Neutrophil (primary cell): ENCODE measurements around the gene MT2A.

Experiments
- H3K27ac ChIP-seq: fragments of 200-600 bp; sonication (generic); 2 replicates; pipeline ENCODE4 v1.5.1; 2016; ENCODE audit warnings: mild to moderate bottlenecking, moderate library complexity
- H3K27me3 ChIP-seq: fragments of 200-600 bp; sonication (generic); 2 replicates; pipeline ENCODE4 v1.6.0; 2016; ENCODE audit warnings: mild to moderate bottlenecking
- H3K36me3 ChIP-seq: fragments of 200-600 bp; sonication (generic); 2 replicates; pipeline ENCODE4 v1.5.1; 2017
- H3K4me1 ChIP-seq, 2 experiments: fragments of 200-600 bp in 1 of 2; sonication (generic) in 1 of 2; 1 replicate in 1 of 2; 2 replicates in 1 of 2; pipeline versions ENCODE4 v1.5.1 to v1.6.1; 2013 to 2016; ENCODE audit warnings: low read depth in 1 of 2, low read length in 1 of 2, mild to moderate bottlenecking in 1 of 2, moderate library complexity in 1 of 2; ENCODE audit not compliant: control insufficient read depth in 1 of 2, insufficient read depth in 1 of 2
- H3K4me3 ChIP-seq, 2 experiments: fragments of 200-600 bp in 1 of 2; sonication (generic) in 1 of 2; 1 replicate in 1 of 2; 2 replicates in 1 of 2; pipeline ENCODE4 v1.5.1; 2013 to 2016; ENCODE audit warnings: low read depth in 1 of 2, low read length in 1 of 2, mild to moderate bottlenecking in 1 of 2, moderate library complexity in 1 of 2
- H3K9me3 ChIP-seq: fragments of 200-600 bp; sonication (generic); 2 replicates; pipeline ENCODE4 v1.5.1; 2016
- CTCF ChIP-seq: fragments of 200-600 bp; sonication (generic); IDR thresholded peaks from 2 replicates; pipeline ENCODE4 v1.5.1; 2016; ENCODE audit warnings: antibody characterized with exemption

Gene MT2A

DNA sequence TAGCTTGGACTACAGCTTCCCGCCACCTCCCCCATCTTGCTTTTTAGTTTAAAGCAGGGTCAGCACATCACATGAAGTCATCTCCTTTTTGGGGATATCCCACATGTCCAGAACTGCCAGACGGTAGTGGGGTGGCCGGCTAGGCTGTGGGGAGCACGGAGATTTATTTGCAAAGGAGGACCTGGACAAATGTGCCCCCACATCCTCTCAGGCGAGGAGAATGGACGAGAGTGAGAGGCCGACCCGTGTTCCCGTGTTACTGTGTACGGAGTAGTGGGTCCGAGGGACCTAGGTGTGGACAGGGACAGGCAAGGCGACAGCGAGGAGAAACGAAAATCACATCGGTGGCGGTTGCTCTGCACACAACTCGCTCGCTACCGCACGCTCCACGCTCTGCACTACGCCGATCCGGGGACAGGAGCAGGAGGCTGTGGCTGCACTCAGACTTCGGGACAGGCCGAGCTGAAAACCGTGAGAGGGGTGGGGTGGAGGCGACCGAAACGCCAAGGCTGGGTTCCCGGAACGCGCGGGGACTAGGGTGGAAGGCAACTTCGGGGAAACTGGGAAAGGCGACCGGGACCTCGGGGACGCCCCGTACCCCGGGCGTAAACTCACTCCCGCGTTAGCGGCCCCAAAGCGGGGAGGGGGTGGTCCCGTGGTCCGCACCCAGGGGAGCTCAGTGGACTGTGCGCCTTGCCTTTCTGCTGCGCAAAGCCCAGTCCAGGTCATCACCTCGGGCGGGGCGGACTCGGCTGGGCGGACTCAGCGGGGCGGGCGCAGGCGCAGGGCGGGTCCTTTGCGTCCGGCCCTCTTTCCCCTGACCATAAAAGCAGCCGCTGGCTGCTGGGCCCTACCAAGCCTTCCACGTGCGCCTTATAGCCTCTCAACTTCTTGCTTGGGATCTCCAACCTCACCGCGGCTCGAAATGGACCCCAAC lies 29.7 kb downstream of the MT2A start, which contains the start of gene MT1A:
Gene MT1A, plus strand, starts transcription at position 853 of the 937 bp plus-strand sequence. Its CDS starts 73 bp downstream, at position 926.
- no peak within 1 kb of the TSS for H3K4me3 ChIP-seq
- peaks cover 100% of the 10 kb centered on the region for H3K27me3 ChIP-seq
- TF ChIP-seq CTCF, result no peak
- H3K27ac ChIP-seq, result no peak within 1 kb of the TSS
- H3K36me3 ChIP-seq, result no peaks in the 10 kb centered on the region
- H3K9me3 ChIP-seq, result no peaks in the 10 kb centered on the region
- H3K4me1 ChIP-seq, result peaks cover 0 to 3% of the 10 kb centered on the region in 2 experiments

- no peak for TF ChIP-seq CTCF
- H3K27me3 ChIP-seq, result peaks cover 100% of the 10 kb centered on the region
These were observed 30.7 kb downstream of the MT2A start for GRCh38 chr16:56639045-56639444.

GRCh38 chr16:56640076-56640475 lies 31.7 kb downstream of the MT2A start:
- no peak overlapping the region for H3K4me3 ChIP-seq
- H3K27ac ChIP-seq, result no peak overlapping the region
- peaks cover 0 to 1% of the 10 kb centered on the region in 2 experiments for H3K4me1 ChIP-seq
- no peak for TF ChIP-seq CTCF
- H3K9me3 ChIP-seq, result no peaks in the 10 kb centered on the region
- H3K36me3 ChIP-seq, result no peaks in the 10 kb centered on the region
- peaks cover 100% of the 10 kb centered on the region for H3K27me3 ChIP-seq

More at GRCh38 chr16:56639045-56639444, 30.7 kb downstream of the MT2A start:
- Histone ChIP-seq H3K4me1 (peaks cover 0 to 3% of the 10 kb centered on the region in 2 experiments), H3K9me3 (no peaks in the 10 kb centered on the region), H3K4me3 (no peak overlapping the region), H3K36me3 (no peaks in the 10 kb centered on the region), H3K27ac (no peak overlapping the region)

DNA sequence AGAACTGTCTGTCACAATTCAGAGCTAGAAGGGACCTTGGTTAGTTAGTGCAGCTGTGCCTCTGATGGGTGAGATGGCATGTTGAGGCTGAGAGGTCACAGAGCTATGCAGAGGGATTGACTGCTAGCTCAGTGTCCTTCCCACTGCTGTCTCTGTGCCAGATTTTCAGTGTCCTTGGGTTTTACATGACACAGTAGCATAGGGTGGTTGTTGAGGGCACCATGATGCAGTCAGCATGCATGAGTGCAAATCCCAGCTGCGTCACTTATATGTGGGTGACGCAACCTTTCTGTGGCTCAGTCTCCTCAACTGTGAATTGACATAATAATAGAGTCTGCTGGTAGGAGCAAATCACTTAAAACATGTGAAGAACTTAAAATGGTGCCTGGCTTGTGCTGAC lies 32.8 kb downstream of the MT2A start:
- H3K4me1 ChIP-seq, result no peaks in the 10 kb centered on the region
- H3K4me3 ChIP-seq, result no peak overlapping the region
- H3K27ac ChIP-seq, result no peak overlapping the region
- TF ChIP-seq CTCF, result no peak
- H3K27me3 ChIP-seq, result peaks cover 100% of the 10 kb centered on the region
- no peaks in the 10 kb centered on the region for H3K36me3 ChIP-seq
- H3K9me3 ChIP-seq, result no peaks in the 10 kb centered on the region

GRCh38 chr16:56643080-56643778 lies 34.8 kb downstream of the MT2A start:
- Histone ChIP-seq H3K36me3 (no peaks in the 10 kb centered on the region), H3K27ac (no peak overlapping the region), H3K9me3 (no peaks in the 10 kb centered on the region), H3K4me1 (no peaks in the 10 kb centered on the region), H3K27me3 (peaks cover 100% of the 10 kb centered on the region), H3K4me3 (no peak overlapping the region)
- TF ChIP-seq CTCF, result no peak
